ENCODE measurements around the gene FARP2.
"Not testable (repeated sequence)": the region's sequence is repeated elsewhere in the genome, so short reads cannot be mapped to it uniquely, and the experiment has no call there.

The FARP2 gene

DNA sequence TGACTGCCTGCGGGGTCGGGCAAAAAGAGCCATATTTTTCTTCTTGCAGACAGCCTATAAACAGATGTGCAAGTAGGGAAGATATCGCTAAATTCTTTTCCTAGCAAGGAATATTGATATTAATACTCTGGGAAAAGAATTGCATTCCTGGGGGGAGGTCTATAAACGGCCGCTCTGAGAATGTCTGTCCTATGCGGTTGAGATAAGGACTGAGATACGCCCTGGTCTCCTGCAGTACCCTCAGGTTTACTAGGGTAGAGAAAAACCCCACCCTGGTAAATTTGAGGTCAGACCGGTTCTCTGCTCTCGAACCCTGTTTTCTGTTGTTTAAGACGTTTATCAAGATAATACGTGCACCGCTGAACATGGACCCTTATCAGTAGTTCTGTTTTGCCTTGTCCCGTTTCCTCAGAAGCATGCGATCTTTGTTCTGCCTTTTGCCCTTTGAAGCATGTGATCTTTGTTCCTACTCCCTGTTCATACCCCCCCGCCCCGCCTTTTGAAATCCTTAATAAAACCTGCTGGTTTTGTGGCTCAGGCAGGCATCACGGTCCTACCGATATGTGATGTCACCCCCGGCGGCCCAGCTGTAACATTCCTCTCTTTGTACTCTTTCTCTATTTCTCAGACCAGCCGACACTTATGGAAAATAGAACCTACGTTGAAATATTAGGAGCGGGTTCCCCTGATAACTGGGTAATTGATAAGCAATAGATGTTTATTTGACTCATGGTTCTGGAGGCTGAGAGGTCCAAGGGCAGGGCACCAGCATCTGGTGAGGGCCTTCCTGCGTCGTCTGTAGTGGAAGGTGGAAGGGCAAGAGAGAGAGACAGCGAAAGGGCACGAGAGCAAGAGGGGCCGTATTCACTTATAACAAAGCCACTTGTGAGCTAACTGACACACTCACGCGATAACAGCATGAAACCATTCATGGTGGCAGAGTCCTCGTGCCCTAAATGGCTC, 170.0 kb downstream of the FARP2 start:
- H3K4me1 ChIP-seq (ENCODE audit: control insufficient read depth in 1 of 2, insufficient read depth in 2 of 2, low read length in 2 of 2); H3K27me3 ChIP-seq (ENCODE audit: control insufficient read depth in 1 of 2, insufficient read depth in 2 of 2, low read length in 2 of 2); H3K36me3 ChIP-seq (ENCODE audit: control insufficient read depth in 1 of 2, insufficient read depth in 2 of 2, low read length in 2 of 2); H3K9ac ChIP-seq (ENCODE audit: low read depth in 1 of 2, low read length in 2 of 2); H3K27ac ChIP-seq (ENCODE audit: low read depth, low read length); H3K9me3 ChIP-seq (ENCODE audit: control insufficient read depth in 1 of 2, low read length in 2 of 2); H3K4me3 ChIP-seq (ENCODE audit: low read depth in 1 of 2, low read length in 2 of 2): not testable (repeated sequence)

DNA sequence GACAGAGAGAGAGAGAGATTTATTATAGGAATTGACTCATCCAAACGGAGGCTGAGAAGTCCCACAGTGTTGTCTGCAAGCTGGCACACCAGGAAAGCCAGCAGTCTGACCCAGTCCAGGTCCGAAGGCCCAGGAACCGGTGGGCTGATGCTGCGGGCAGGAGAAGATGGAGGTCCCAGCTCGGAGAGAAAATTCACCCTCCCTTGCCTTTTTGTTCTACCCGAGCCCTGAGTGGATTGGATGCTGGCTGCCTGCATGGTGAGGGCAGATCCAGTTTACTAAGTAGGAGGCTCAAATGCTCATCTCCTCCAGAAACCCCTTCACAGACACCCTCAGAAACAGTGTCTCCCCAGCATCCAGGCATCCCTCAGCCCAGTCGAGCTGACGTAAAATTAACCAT, 174.5 kb downstream of the FARP2 start:
- Histone ChIP-seq H3K9me3 (ENCODE audit: control insufficient read depth in 1 of 2, low read length in 2 of 2) (no peaks in the 10 kb centered on the region), H3K27ac (ENCODE audit: low read depth, low read length) (no peak overlapping the region), H3K27me3 (ENCODE audit: control insufficient read depth in 1 of 2, insufficient read depth in 2 of 2, low read length in 2 of 2) (peaks cover 0 to 10% of the 10 kb centered on the region in 2 donors), H3K9ac (ENCODE audit: low read depth in 1 of 2, low read length in 2 of 2) (no peak overlapping the region), H3K4me3 (ENCODE audit: low read depth in 1 of 2, low read length in 2 of 2) (no peak overlapping the region), H3K36me3 (ENCODE audit: control insufficient read depth in 1 of 2, insufficient read depth in 2 of 2, low read length in 2 of 2) (no peaks in the 10 kb centered on the region), H3K4me1 (ENCODE audit: control insufficient read depth in 1 of 2, insufficient read depth in 2 of 2, low read length in 2 of 2) (no peaks in the 10 kb centered on the region)

DNA sequence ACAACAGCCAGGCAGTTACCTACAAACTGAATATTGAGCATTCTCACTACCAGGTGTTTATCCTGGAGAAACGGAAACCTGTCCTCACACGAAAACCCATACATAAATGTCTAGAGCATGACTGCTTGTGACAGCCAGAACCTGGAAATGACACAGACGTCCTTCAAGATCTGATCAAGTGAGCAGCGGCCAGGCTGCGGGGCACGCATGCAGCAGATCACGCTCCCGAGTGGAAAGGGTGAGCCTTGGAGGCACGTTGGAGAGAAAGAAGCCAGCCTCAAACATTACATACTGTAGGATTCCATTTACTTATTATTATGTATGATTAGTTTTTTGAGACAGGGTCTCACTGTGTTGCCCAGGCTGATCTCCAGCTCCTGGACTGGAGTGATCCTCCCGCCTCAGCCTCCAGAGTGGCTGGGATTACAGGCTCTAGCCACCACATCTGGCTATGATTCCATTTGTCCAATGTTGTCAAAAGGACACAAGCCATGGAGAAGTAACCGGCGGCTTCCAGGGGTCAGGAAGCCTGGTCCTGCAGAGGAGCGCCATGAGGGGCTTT, 175.2 kb downstream of the FARP2 start:
- Histone ChIP-seq H3K9me3 (ENCODE audit: control insufficient read depth in 1 of 2, low read length in 2 of 2) (no peaks in the 10 kb centered on the region), H3K36me3 (ENCODE audit: control insufficient read depth in 1 of 2, insufficient read depth in 2 of 2, low read length in 2 of 2) (no peaks in the 10 kb centered on the region)

DNA sequence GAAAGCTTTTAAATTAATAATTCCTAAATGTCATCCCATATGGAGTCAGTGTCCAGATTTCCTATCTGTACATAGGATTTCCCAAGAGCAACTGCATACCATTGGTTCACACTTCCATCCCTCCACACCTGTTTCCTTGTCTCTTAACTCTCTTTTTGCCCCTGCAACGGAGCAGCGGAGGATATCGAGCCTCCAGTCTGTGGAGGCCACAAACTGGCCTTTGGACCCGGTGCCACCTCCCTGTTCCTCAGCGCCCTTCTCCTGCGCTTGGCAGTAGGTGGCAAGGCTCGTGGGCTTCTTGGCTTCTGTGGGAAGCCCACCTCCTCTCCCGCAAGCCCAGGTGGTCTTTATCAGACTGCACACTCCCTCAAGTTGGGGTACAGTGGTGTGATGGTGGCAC, 176.1 kb downstream of the FARP2 start:
- Histone ChIP-seq H3K4me1 (ENCODE audit: control insufficient read depth in 1 of 2, insufficient read depth in 2 of 2, low read length in 2 of 2) (no peaks in the 10 kb centered on the region), H3K27ac (ENCODE audit: low read depth, low read length) (no peak overlapping the region)

More for the DNA sequence above, 175.2 kb downstream of the FARP2 start:
- peaks cover 0 to 13% of the 10 kb centered on the region in 2 donors for H3K27me3 ChIP-seq (ENCODE audit: control insufficient read depth in 1 of 2, insufficient read depth in 2 of 2, low read length in 2 of 2)
- no peak overlapping the region for H3K27ac ChIP-seq (ENCODE audit: low read depth, low read length)
- H3K4me1 ChIP-seq (ENCODE audit: control insufficient read depth in 1 of 2, insufficient read depth in 2 of 2, low read length in 2 of 2) = no peaks in the 10 kb centered on the region
- no peak overlapping the region for H3K4me3 ChIP-seq (ENCODE audit: low read depth in 1 of 2, low read length in 2 of 2)
- H3K9ac ChIP-seq (ENCODE audit: low read depth in 1 of 2, low read length in 2 of 2) = no peak overlapping the region

DNA sequence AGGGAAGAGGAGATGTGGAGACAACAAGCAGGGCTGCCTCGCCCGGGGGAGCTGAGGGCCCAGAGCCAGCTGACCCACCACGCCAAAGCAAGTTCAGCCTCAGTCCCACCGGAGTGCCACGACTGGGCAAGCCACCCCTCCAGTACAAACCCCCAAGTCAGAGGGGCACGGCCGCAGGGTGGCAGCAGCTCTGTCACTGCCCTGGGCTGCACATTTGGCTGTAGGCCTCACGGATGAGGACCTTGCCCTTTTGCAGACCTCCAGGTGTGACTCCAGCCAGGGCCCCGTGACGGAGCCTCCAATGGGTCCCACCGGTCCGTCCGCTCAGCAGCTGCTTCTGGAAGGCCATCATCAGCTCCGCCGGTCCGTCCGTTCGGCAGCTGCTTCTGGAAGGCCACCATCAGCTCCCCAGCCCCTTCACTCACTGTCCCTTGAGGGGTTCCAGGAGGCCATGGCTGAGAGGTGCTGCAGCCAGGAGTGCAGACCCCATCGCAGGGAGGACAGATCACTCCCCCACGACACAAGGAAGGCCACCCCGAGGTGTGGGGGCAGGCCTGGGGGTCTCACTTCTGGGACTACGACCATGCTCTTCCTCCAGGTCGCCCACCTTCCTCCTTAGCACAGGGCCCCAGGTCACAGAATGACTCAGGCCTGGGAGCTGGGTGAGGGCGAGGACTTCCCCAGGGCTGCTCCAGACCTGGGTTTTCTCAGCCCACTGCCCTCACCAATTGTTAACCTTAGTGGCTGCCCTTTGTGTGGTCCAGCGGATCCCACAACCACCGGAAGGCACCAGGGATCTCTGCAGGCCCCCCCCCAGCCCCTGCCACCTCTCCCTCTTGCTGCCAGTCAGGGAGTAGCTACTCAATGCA, 176.9 kb downstream of the FARP2 start:
- no peak overlapping the region for H3K4me3 ChIP-seq (ENCODE audit: low read depth in 1 of 2, low read length in 2 of 2)
- no peaks in the 10 kb centered on the region for H3K9me3 ChIP-seq (ENCODE audit: control insufficient read depth in 1 of 2, low read length in 2 of 2)
- H3K27me3 ChIP-seq (ENCODE audit: control insufficient read depth in 1 of 2, insufficient read depth in 2 of 2, low read length in 2 of 2) = peaks cover 0 to 13% of the 10 kb centered on the region in 2 donors
- H3K36me3 ChIP-seq (ENCODE audit: control insufficient read depth in 1 of 2, insufficient read depth in 2 of 2, low read length in 2 of 2) = no peaks in the 10 kb centered on the region
- H3K4me1 ChIP-seq (ENCODE audit: control insufficient read depth in 1 of 2, insufficient read depth in 2 of 2, low read length in 2 of 2) = no peaks in the 10 kb centered on the region
- H3K9ac ChIP-seq (ENCODE audit: low read depth in 1 of 2, low read length in 2 of 2) = no peak overlapping the region
- no peak overlapping the region for H3K27ac ChIP-seq (ENCODE audit: low read depth, low read length)

More for the DNA sequence above, 176.1 kb downstream of the FARP2 start:
- Histone ChIP-seq H3K4me3 (ENCODE audit: low read depth in 1 of 2, low read length in 2 of 2) (no peak overlapping the region), H3K36me3 (ENCODE audit: control insufficient read depth in 1 of 2, insufficient read depth in 2 of 2, low read length in 2 of 2) (no peaks in the 10 kb centered on the region), H3K9ac (ENCODE audit: low read depth in 1 of 2, low read length in 2 of 2) (no peak overlapping the region), H3K9me3 (ENCODE audit: control insufficient read depth in 1 of 2, low read length in 2 of 2) (no peaks in the 10 kb centered on the region), H3K27me3 (ENCODE audit: control insufficient read depth in 1 of 2, insufficient read depth in 2 of 2, low read length in 2 of 2) (peaks cover 0 to 13% of the 10 kb centered on the region in 2 donors)

DNA sequence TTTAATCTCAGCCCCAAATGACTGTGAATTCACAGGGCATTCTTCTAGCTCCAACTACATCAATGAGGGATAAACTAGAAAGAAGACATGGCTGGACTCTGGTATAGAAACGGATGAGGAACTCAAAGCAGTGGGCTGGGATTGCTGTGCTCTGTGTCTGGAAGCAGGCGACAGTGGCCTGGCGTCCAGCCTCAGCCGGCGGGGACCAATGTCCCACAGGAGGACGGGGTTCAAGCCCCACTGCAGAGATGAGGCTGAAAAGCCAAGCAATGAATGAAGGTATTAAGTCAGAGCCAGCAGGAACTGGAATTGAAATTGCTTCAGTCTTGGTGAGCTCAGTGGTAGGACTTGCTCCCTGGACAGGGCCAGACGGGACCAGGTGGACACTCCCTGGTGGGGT, 178.2 kb downstream of the FARP2 start:
- Histone ChIP-seq H3K9ac (ENCODE audit: low read depth in 1 of 2, low read length in 2 of 2) (no peak overlapping the region), H3K9me3 (ENCODE audit: control insufficient read depth in 1 of 2, low read length in 2 of 2) (no peaks in the 10 kb centered on the region), H3K36me3 (ENCODE audit: control insufficient read depth in 1 of 2, insufficient read depth in 2 of 2, low read length in 2 of 2) (no peaks in the 10 kb centered on the region), H3K27me3 (ENCODE audit: control insufficient read depth in 1 of 2, insufficient read depth in 2 of 2, low read length in 2 of 2) (peaks cover 0 to 13% of the 10 kb centered on the region in 2 donors), H3K4me1 (ENCODE audit: control insufficient read depth in 1 of 2, insufficient read depth in 2 of 2, low read length in 2 of 2) (no peaks in the 10 kb centered on the region), H3K4me3 (ENCODE audit: low read depth in 1 of 2, low read length in 2 of 2) (no peak overlapping the region), H3K27ac (ENCODE audit: low read depth, low read length) (no peak overlapping the region)

DNA sequence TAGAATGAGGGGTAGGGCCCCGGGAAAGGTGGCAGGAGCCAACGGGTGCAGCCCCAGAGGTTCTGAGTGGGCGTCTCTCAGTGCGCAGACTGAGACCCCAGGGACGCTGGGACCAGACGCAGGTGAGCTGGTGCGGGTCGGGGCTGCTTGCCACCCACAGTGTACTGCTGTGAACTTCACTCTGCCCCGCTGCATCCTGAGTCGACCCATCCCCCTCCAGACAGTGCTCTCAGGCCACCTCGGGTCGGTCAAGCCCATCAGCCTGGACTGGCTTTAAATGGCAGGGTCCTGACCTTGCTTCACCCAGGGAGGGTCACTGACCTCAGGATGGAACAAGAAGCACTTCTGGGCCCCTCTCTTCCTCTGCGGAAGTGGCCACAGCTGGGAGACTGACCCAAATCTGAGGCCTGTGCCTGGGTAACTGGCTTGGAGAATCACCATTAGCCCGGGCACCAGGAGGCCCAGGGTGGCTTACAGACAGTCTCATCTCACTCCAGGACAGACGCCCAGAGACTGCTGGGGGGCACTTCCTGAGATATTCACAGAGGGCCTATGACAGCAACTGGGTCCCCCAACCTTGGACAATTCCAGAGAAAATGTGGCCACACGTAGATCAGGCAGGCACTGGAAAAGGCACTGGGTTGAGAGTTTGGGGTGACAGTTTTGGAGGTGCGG, 178.8 kb downstream of the FARP2 start:
- H3K36me3 ChIP-seq (ENCODE audit: control insufficient read depth in 1 of 2, insufficient read depth in 2 of 2, low read length in 2 of 2) = no peaks in the 10 kb centered on the region
- no peak overlapping the region for H3K9ac ChIP-seq (ENCODE audit: low read depth in 1 of 2, low read length in 2 of 2)
- H3K27me3 ChIP-seq (ENCODE audit: control insufficient read depth in 1 of 2, insufficient read depth in 2 of 2, low read length in 2 of 2) = peaks cover 0 to 13% of the 10 kb centered on the region in 2 donors
- H3K4me1 ChIP-seq (ENCODE audit: control insufficient read depth in 1 of 2, insufficient read depth in 2 of 2, low read length in 2 of 2) = no peaks in the 10 kb centered on the region
- H3K9me3 ChIP-seq (ENCODE audit: control insufficient read depth in 1 of 2, low read length in 2 of 2) = no peaks in the 10 kb centered on the region
- H3K27ac ChIP-seq (ENCODE audit: low read depth, low read length) = no peak overlapping the region
- no peak overlapping the region for H3K4me3 ChIP-seq (ENCODE audit: low read depth in 1 of 2, low read length in 2 of 2)

DNA sequence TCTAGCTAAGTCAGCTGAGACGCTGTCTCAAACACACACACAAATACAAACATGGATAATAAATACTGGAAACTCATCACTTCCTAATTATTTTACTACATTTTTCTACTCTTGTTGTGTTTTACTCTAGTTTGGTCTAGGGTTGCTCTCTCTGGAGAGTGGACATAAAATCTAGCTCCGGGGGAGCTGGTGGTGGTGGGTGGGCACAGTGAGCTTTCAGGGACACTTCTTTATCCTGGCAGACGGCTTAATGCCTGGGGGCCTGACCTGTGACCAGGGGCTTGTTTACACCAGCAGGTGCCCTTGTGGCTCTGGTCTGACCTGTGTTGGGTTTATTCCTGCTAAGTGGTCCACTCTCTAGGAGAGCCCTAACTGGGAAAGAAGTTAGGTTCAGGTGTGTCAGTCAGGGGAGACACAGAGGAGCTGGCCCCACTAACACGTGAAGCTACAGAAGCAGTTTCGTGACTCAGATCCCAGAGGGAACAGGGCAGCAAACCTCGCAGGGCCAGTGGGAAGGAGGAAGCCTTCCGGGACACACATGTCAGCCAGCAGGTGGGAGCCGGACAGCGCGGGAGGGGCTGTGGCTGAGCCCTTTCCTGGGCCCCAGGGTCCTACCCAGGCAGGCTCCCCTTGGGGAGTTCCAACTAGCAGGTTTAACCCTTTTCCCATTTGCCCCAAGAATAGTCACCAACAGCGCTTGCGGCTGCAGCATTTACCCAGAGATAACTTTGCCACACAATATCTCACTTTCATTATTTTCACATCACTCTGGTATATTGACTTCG, 180.0 kb downstream of the FARP2 start:
- Histone ChIP-seq H3K4me3 (ENCODE audit: low read depth in 1 of 2, low read length in 2 of 2) (no peak overlapping the region), H3K27ac (ENCODE audit: low read depth, low read length) (no peak overlapping the region), H3K9me3 (ENCODE audit: control insufficient read depth in 1 of 2, low read length in 2 of 2) (no peaks in the 10 kb centered on the region), H3K9ac (ENCODE audit: low read depth in 1 of 2, low read length in 2 of 2) (no peak overlapping the region), H3K4me1 (ENCODE audit: control insufficient read depth in 1 of 2, insufficient read depth in 2 of 2, low read length in 2 of 2) (no peaks in the 10 kb centered on the region), H3K27me3 (ENCODE audit: control insufficient read depth in 1 of 2, insufficient read depth in 2 of 2, low read length in 2 of 2) (peaks cover 4 to 11% of the 10 kb centered on the region in 2 donors), H3K36me3 (ENCODE audit: control insufficient read depth in 1 of 2, insufficient read depth in 2 of 2, low read length in 2 of 2) (no peaks in the 10 kb centered on the region)

Measured in duodenal mucosa (tissue), 2 donors.